B cell (primary cell): ENCODE measurements around the gene ARHGEF38. TPM values are rescaled to one million over a fixed set of nuclear protein-coding genes. Genes with fewer than 3 reads are reported as not detected.

Experiments
- ATAC-seq: fragments of 200-7000 bp; cut with Tn5 transposase; one replicate; pipeline ENCODE4 v1.10.0; 2021; ENCODE audit warnings: low read depth, mild to moderate bottlenecking, moderate number of reproducible peaks, moderate library complexity
- CTCF ChIA-PET: fragments of 350-600 bp; sonication (Branson Sonifier 250); formaldehyde crosslinking; loops from one replicate; lab custom pipeline; 2021; ENCODE audit warnings: antibody characterized with exemption, inconsistent platforms; lab: Charles Lee
- POLR2A ChIA-PET: fragments of 350-600 bp; sonication (Branson Sonifier 250); formaldehyde crosslinking; loops from one replicate; lab custom pipeline; 2021; ENCODE audit warnings: antibody characterized with exemption; lab: Charles Lee
- DNase-seq: peaks from one replicate; pipeline ENCODE4 v3.0.0; 2013
- H2AFZ ChIP-seq: 2 replicates; pipeline ENCODE4 v1.6.1; 2012; ENCODE audit warnings: mild to moderate bottlenecking, low read depth, low read length; ENCODE audit not compliant: insufficient read depth, poor library complexity, severe bottlenecking
- H3K27ac ChIP-seq, 2 donors: 1 replicate in 1 of 2; 2 replicates in 1 of 2; pipeline ENCODE4 v1.5.1; 2012 to 2013; ENCODE audit warnings: low read length in 2 of 2, mild to moderate bottlenecking in 2 of 2, moderate library complexity in 1 of 2
- H3K27me3 ChIP-seq, 4 experiments: fragments of 200-600 bp in 1 of 4; sonication (generic) in 1 of 4; replicated peaks in 1 of 4; 1 replicate in 2 of 4; 2 replicates in 2 of 4; pipeline versions ENCODE4 v1.6.1 to v1.7.0; 2013 to 2016; ENCODE audit warnings: low read length in 3 of 4, mild to moderate bottlenecking in 2 of 4, mixed read lengths in 1 of 4, moderate library complexity in 1 of 4; ENCODE audit not compliant: insufficient read depth in 4 of 4, control insufficient read depth in 3 of 4; ENCODE audit errors: control extremely low read depth in 1 of 4
- H3K36me3 ChIP-seq, 2 experiments: replicated peaks in 1 of 2; 1 replicate in 1 of 2; 2 replicates in 1 of 2; pipeline versions ENCODE4 v1.6.1 to v1.7.1; 2013; ENCODE audit warnings: low read length in 1 of 2; ENCODE audit not compliant: insufficient read depth in 2 of 2, control insufficient read depth in 1 of 2; ENCODE audit errors: control extremely low read depth in 1 of 2, extremely low read depth in 1 of 2
- H3K4me1 ChIP-seq, 2 donors: fragments of 200-600 bp in 1 of 2; sonication (generic) in 1 of 2; 1 replicate in 1 of 2; 2 replicates in 1 of 2; pipeline versions ENCODE4 v1.5.1 to v1.6.1; 2013 to 2017; ENCODE audit warnings: low read length in 2 of 2; ENCODE audit not compliant: control insufficient read depth in 2 of 2, insufficient read depth in 2 of 2
- H3K4me2 ChIP-seq: replicated peaks from 2 replicates; pipeline ENCODE3; 2012; ENCODE audit warnings: mild to moderate bottlenecking, low read depth, low read length; ENCODE audit not compliant: poor library complexity, severe bottlenecking
- H3K4me3 ChIP-seq, 5 experiments: fragments of 200-600 bp in 1 of 5; sonication (generic) in 1 of 5; 1 replicate in 3 of 5; 2 replicates in 2 of 5; pipeline versions ENCODE4 v1.5.1 to v1.7.0; 2011 to 2016; ENCODE audit warnings: low read length in 4 of 5, mild to moderate bottlenecking in 4 of 5, low read depth in 2 of 5, control low read depth in 1 of 5, moderate library complexity in 1 of 5; ENCODE audit not compliant: insufficient read depth in 1 of 5; ENCODE audit errors: control extremely low read depth in 1 of 5, extremely low read depth in 1 of 5
- H3K79me2 ChIP-seq: fragments of 200-600 bp; sonication (generic); one replicate; pipeline ENCODE4 v1.6.0; 2016; ENCODE audit warnings: low read length; ENCODE audit not compliant: control insufficient read depth, insufficient read depth
- H3K9ac ChIP-seq: fragments of 200-600 bp; sonication (generic); 2 replicates; pipeline ENCODE4 v1.6.1; 2017; ENCODE audit warnings: mild to moderate bottlenecking, low read length, moderate library complexity
- H3K9me3 ChIP-seq, 3 donors: one replicate each; pipeline versions ENCODE4 v1.6.1 to v1.7.1; 2013; ENCODE audit warnings: low read length in 2 of 3; ENCODE audit not compliant: control insufficient read depth in 2 of 3, insufficient read depth in 1 of 3; ENCODE audit errors: control extremely low read depth in 1 of 3
- H4K20me1 ChIP-seq: 2 replicates; pipeline ENCODE4 v1.6.0; 2012; ENCODE audit warnings: mild to moderate bottlenecking, low read length; ENCODE audit not compliant: insufficient read depth, control insufficient read depth, poor library complexity, severe bottlenecking
- H3K27ac Mint-ChIP-seq: one replicate; pipeline ENCODE4 v1.8.0; 2021; ENCODE audit warnings: mixed read lengths
- H3K27me3 Mint-ChIP-seq: one replicate; pipeline ENCODE4 v1.8.0; 2021; ENCODE audit warnings: mixed read lengths
- H3K4me1 Mint-ChIP-seq: one replicate; pipeline ENCODE4 v1.8.0; 2021; ENCODE audit warnings: mixed read lengths
- H3K4me3 Mint-ChIP-seq: one replicate; pipeline ENCODE4 v1.8.0; 2021; ENCODE audit warnings: mixed read lengths
- H3K9me3 Mint-ChIP-seq: one replicate; pipeline ENCODE4 v1.8.0; 2022; ENCODE audit warnings: mixed read lengths; ENCODE audit not compliant: insufficient read depth
- EZH2 ChIP-seq: IDR thresholded peaks from 2 replicates; pipeline ENCODE4 v1.6.1; 2012; ENCODE audit warnings: borderline replicate concordance, low read depth, mild to moderate bottlenecking, moderate library complexity, low read length; ENCODE audit not compliant: insufficient read depth, poor library complexity, severe bottlenecking
- WGBS: methylation state at CpG from one replicate; pipeline ENCODE4 v1.1.5; 2013; ENCODE audit warnings: missing lambda C conversion rate; ENCODE audit not compliant: insufficient coverage; 5-methylcytosine and 5-hydroxymethylcytosine counted together
- intact Hi-C: fragments of 100-400 bp; cut with micrococcal nuclease; formaldehyde crosslinking; loops from one replicate; pipeline ENCODE4 v1.10.0; 2022
- polyA plus RNA-seq: library from polyadenylated mRNA; depleted of rRNA; stranded (reverse); fragments of >200 nt; gene quantifications from 2 replicates; pipeline ENCODE4 v1.2.3, GENCODE V29; 2012
- total RNA-seq, 2 donors: library from RNA; stranded (reverse); fragments of 120-200 nt in 1 of 2; gene quantifications; 1 replicate in 1 of 2; 2 replicates in 1 of 2; pipeline versions ENCODE4 v1.2.3 to v1.2.4, GENCODE V29; 2013 to 2022
- TF ChIP-seq, protein P1 (sequence below): fragments of 200-600 bp; IDR thresholded peaks from one replicate; pipeline ENCODE4 v1.8.0; 2022; ENCODE audit warnings: antibody characterized with exemption, mild to moderate bottlenecking

The ARHGEF38 gene
- total and polyA plus RNA-seq, 2 donors (not counting 1 experiment from before 2014, with no cell fraction given): not detected

- no CpG with 5 or more reads among the region's 1 CpG for WGBS
- Histone ChIP-seq H3K4me1 (no peaks in the 10 kb centered on the region), H3K27me3 (no peaks in the 10 kb centered on the region), H3K79me2 (no peaks in the 10 kb centered on the region), H3K9me3 (no peaks in the 10 kb centered on the region), H4K20me1 (no peaks in the 10 kb centered on the region), H3K4me3 (no peak overlapping the region), H2AFZ (no peak overlapping the region), H3K4me2 (no peak overlapping the region), H3K36me3 (no peaks in the 10 kb centered on the region), H3K27ac (no peak overlapping the region), H3K9ac (no peak overlapping the region)
- TF ChIP-seq EZH2: no peak
- TF ChIP-seq, protein P1, sequence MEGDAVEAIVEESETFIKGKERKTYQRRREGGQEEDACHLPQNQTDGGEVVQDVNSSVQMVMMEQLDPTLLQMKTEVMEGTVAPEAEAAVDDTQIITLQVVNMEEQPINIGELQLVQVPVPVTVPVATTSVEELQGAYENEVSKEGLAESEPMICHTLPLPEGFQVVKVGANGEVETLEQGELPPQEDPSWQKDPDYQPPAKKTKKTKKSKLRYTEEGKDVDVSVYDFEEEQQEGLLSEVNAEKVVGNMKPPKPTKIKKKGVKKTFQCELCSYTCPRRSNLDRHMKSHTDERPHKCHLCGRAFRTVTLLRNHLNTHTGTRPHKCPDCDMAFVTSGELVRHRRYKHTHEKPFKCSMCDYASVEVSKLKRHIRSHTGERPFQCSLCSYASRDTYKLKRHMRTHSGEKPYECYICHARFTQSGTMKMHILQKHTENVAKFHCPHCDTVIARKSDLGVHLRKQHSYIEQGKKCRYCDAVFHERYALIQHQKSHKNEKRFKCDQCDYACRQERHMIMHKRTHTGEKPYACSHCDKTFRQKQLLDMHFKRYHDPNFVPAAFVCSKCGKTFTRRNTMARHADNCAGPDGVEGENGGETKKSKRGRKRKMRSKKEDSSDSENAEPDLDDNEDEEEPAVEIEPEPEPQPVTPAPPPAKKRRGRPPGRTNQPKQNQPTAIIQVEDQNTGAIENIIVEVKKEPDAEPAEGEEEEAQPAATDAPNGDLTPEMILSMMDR: no peak
- ATAC-seq: peak; percentile 39
- POLR2A ChIA-PET: no interaction called here
- H3K27me3 Mint-ChIP-seq: no peaks in the 10 kb centered on the region
- no peaks in the 10 kb centered on the region for H3K9me3 Mint-ChIP-seq
- CTCF ChIA-PET: no interaction called here
- no peak overlapping the region for H3K27ac Mint-ChIP-seq
- peak; percentile 22 for DNase-seq
- no peak overlapping the region for H3K4me3 Mint-ChIP-seq
- intact Hi-C loops: no loop called here
- peaks cover 12% of the 10 kb centered on the region for H3K4me1 Mint-ChIP-seq
These were observed 43.1 kb upstream of the ARHGEF38 start for GRCh38 chr4:105509291-105509690.

GRCh38 chr4:105509714-105510113 lies 42.7 kb upstream of the ARHGEF38 start:
- Histone ChIP-seq H4K20me1 (no peaks in the 10 kb centered on the region), H3K36me3 (no peaks in the 10 kb centered on the region), H2AFZ (no peak overlapping the region), H3K79me2 (no peaks in the 10 kb centered on the region), H3K9me3 (no peaks in the 10 kb centered on the region), H3K27me3 (no peaks in the 10 kb centered on the region), H3K4me3 (no peak overlapping the region), H3K9ac (no peak overlapping the region), H3K4me1 (no peaks in the 10 kb centered on the region), H3K27ac (no peak overlapping the region), H3K4me2 (no peak overlapping the region)
- WGBS: no CpG with 5 or more reads among the region's 1 CpG
- Mint-ChIP-seq H3K27me3 (no peaks in the 10 kb centered on the region), H3K9me3 (no peaks in the 10 kb centered on the region), H3K4me3 (no peak overlapping the region), H3K27ac (no peak overlapping the region), H3K4me1 (peaks cover 12% of the 10 kb centered on the region)
- intact Hi-C loops: no loop called here
- TF ChIP-seq, protein P1: no peak
- no peak for TF ChIP-seq EZH2
- ATAC-seq: no peak
- no peak for DNase-seq
- POLR2A ChIA-PET: no interaction called here
- CTCF ChIA-PET: no interaction called here
